C4-2B (cell line): ENCODE measurements around the gene ADGRB2.

Experiments used
- CTCF ChIP-seq: fragments of 450-650 bp; conservative IDR thresholded peaks from 2 replicates; pipeline ENCODE4 v1.5.1; 2017; ENCODE audit warnings: mild to moderate bottlenecking
- ZFX ChIP-seq: fragments of 450-650 bp; IDR thresholded peaks from 2 replicates; pipeline ENCODE4 v1.6.1; 2017

- TF ChIP-seq CTCF (no peak; the same call in 1 of the 2 replicates), ZFX (no peak)
These were observed 80.1 kb downstream of the ADGRB2 start for GRCh38 chr1:31683997-31684396.
